PC-3 (cell line): Measurements from ENCODE around the gene C1QTNF5.

Source experiments
- EZH2 ChIP-seq: fragments of 300-600 bp; sonication (generic); IDR thresholded peaks from one replicate; pipeline ENCODE4 v1.6.1; 2017; ENCODE audit warnings: antibody characterized with exemption, mild to moderate bottlenecking, low read length; ENCODE audit not compliant: unreplicated experiment
- EZH2phosphoT487 ChIP-seq: fragments of 300-600 bp; sonication (generic); IDR thresholded peaks from 2 replicates; pipeline ENCODE4 v1.6.1; 2018; ENCODE audit warnings: mild to moderate bottlenecking, antibody characterized with exemption, low read length, borderline replicate concordance
- TF ChIP-seq, protein P1 (sequence below): fragments of 300-600 bp; sonication (generic); conservative IDR thresholded peaks from 2 replicates; pipeline ENCODE4 v1.5.1; 2017; ENCODE audit warnings: antibody characterized with exemption, low read depth, mild to moderate bottlenecking, low read length

- TF ChIP-seq, protein P1, sequence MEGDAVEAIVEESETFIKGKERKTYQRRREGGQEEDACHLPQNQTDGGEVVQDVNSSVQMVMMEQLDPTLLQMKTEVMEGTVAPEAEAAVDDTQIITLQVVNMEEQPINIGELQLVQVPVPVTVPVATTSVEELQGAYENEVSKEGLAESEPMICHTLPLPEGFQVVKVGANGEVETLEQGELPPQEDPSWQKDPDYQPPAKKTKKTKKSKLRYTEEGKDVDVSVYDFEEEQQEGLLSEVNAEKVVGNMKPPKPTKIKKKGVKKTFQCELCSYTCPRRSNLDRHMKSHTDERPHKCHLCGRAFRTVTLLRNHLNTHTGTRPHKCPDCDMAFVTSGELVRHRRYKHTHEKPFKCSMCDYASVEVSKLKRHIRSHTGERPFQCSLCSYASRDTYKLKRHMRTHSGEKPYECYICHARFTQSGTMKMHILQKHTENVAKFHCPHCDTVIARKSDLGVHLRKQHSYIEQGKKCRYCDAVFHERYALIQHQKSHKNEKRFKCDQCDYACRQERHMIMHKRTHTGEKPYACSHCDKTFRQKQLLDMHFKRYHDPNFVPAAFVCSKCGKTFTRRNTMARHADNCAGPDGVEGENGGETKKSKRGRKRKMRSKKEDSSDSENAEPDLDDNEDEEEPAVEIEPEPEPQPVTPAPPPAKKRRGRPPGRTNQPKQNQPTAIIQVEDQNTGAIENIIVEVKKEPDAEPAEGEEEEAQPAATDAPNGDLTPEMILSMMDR = no peak
- TF ChIP-seq EZH2 (no peak), EZH2phosphoT487 (no peak)
These were observed 21.5 kb downstream of the C1QTNF5 start for GRCh38 chr11:119319136-119319699.
